ENCODE data around the gene POMT1. TPM values are rescaled to one million over a fixed set of nuclear protein-coding genes. Genes with fewer than 3 reads are reported as not detected.

POMT1 gene
- polyA plus RNA-seq, 1 donor from 2014 or later = 5.1 TPM

- H3K27me3 Mint-ChIP-seq = no peaks in the 10 kb centered on the region
- peaks cover 0 to 1% (median 0%) of the 10 kb centered on the region in 3 donors for H3K4me1 Mint-ChIP-seq
- H3K9me3 Mint-ChIP-seq = no peaks in the 10 kb centered on the region
- H3K4me3 Mint-ChIP-seq = no peak overlapping the region
- peak overlapping the region in 1 of 3 donors; percentile 70 for H3K27ac Mint-ChIP-seq
- peaks cover 5% of the 10 kb centered on the region for H3K36me3 Mint-ChIP-seq
These were observed 19.2 kb upstream of the POMT1 start for GRCh38 chr9:131483319-131484050.

- Mint-ChIP-seq H3K27me3 (no peaks in the 10 kb centered on the region), H3K4me1 (peaks cover 0 to 1% (median 0%) of the 10 kb centered on the region in 3 donors), H3K27ac (peak overlapping the region in 1 of 3 donors; percentile 71), H3K36me3 (peaks cover 5% of the 10 kb centered on the region), H3K4me3 (no peak overlapping the region), H3K9me3 (no peaks in the 10 kb centered on the region)
These were observed 18.7 kb upstream of the POMT1 start for GRCh38 chr9:131484051-131484445.

GRCh38 chr9:131484560-131485185 is 18.0 kb upstream of the POMT1 start:
- no peaks in the 10 kb centered on the region for H3K9me3 Mint-ChIP-seq
- H3K27me3 Mint-ChIP-seq = no peaks in the 10 kb centered on the region
- H3K27ac Mint-ChIP-seq = peak overlapping the region in 1 of 3 donors; percentile 71
- H3K4me1 Mint-ChIP-seq = peaks cover 0 to 1% (median 0%) of the 10 kb centered on the region in 3 donors
- no peak overlapping the region for H3K4me3 Mint-ChIP-seq
- H3K36me3 Mint-ChIP-seq = peaks cover 5% of the 10 kb centered on the region

- H3K27me3 Mint-ChIP-seq = no peaks in the 10 kb centered on the region
- peak overlapping the region in 1 of 3 donors; percentile 71 for H3K27ac Mint-ChIP-seq
- H3K36me3 Mint-ChIP-seq = peaks cover 5% of the 10 kb centered on the region
- H3K4me3 Mint-ChIP-seq = no peak overlapping the region
- H3K9me3 Mint-ChIP-seq = no peaks in the 10 kb centered on the region
- H3K4me1 Mint-ChIP-seq = peaks cover 0 to 4% (median 0%) of the 10 kb centered on the region in 3 donors
These were observed 17.5 kb upstream of the POMT1 start for GRCh38 chr9:131485206-131485605.

- H3K27me3 Mint-ChIP-seq = no peaks in the 10 kb centered on the region
- peaks cover 0 to 4% (median 0%) of the 10 kb centered on the region in 3 donors for H3K4me1 Mint-ChIP-seq
- H3K36me3 Mint-ChIP-seq = peaks cover 5% of the 10 kb centered on the region
- H3K27ac Mint-ChIP-seq = no peak overlapping the region
- H3K4me3 Mint-ChIP-seq = no peak overlapping the region
- H3K9me3 Mint-ChIP-seq = no peaks in the 10 kb centered on the region
These were observed 16.8 kb upstream of the POMT1 start for GRCh38 chr9:131485728-131486422.

- Mint-ChIP-seq H3K4me1 (peaks cover 0 to 4% (median 0%) of the 10 kb centered on the region in 3 donors), H3K27ac (no peak overlapping the region), H3K4me3 (no peak overlapping the region), H3K36me3 (peaks cover 3% of the 10 kb centered on the region), H3K27me3 (no peaks in the 10 kb centered on the region), H3K9me3 (no peaks in the 10 kb centered on the region)
These were observed 15.7 kb upstream of the POMT1 start for GRCh38 chr9:131487001-131487400.

- Mint-ChIP-seq H3K27ac (peak overlapping the region in 1 of 3 donors; percentile 53), H3K4me1 (peaks cover 0 to 4% (median 0%) of the 10 kb centered on the region in 3 donors), H3K27me3 (no peaks in the 10 kb centered on the region), H3K4me3 (peak overlapping the region in 1 of 4 donors; percentile 18), H3K36me3 (peaks cover 2% of the 10 kb centered on the region), H3K9me3 (no peaks in the 10 kb centered on the region)
These were observed 15.1 kb upstream of the POMT1 start for GRCh38 chr9:131487621-131488031.

- peaks cover 2% of the 10 kb centered on the region for H3K36me3 Mint-ChIP-seq
- H3K27me3 Mint-ChIP-seq = no peaks in the 10 kb centered on the region
- H3K4me3 Mint-ChIP-seq = no peak overlapping the region
- peak overlapping the region in 2 of 3 donors; percentile 76 to 86 for H3K27ac Mint-ChIP-seq
- peaks cover 0 to 4% (median 0%) of the 10 kb centered on the region in 3 donors for H3K4me1 Mint-ChIP-seq
- no peaks in the 10 kb centered on the region for H3K9me3 Mint-ChIP-seq
These were observed 12.2 kb upstream of the POMT1 start for GRCh38 chr9:131490514-131490913.

GRCh38 chr9:131491001-131491710 is 11.6 kb upstream of the POMT1 start:
- peak overlapping the region in 1 of 4 donors; percentile 21 for H3K4me3 Mint-ChIP-seq
- H3K27me3 Mint-ChIP-seq = no peaks in the 10 kb centered on the region
- peaks cover 2% of the 10 kb centered on the region for H3K36me3 Mint-ChIP-seq
- peak overlapping the region in 1 of 3 donors; percentile 31 for H3K27ac Mint-ChIP-seq
- H3K9me3 Mint-ChIP-seq = no peaks in the 10 kb centered on the region
- peaks cover 0 to 4% (median 0%) of the 10 kb centered on the region in 3 donors for H3K4me1 Mint-ChIP-seq

- H3K9me3 Mint-ChIP-seq = no peaks in the 10 kb centered on the region
- peaks cover 0 to 3% (median 0%) of the 10 kb centered on the region in 3 donors for H3K4me1 Mint-ChIP-seq
- H3K27me3 Mint-ChIP-seq = no peaks in the 10 kb centered on the region
- no peaks in the 10 kb centered on the region for H3K36me3 Mint-ChIP-seq
- no peak overlapping the region for H3K27ac Mint-ChIP-seq
- no peak overlapping the region for H3K4me3 Mint-ChIP-seq
These were observed 10.6 kb upstream of the POMT1 start for GRCh38 chr9:131492070-131492469.

GRCh38 chr9:131494296-131494870 is 8.3 kb upstream of the POMT1 start:
- H3K36me3 Mint-ChIP-seq = no peaks in the 10 kb centered on the region
- H3K9me3 Mint-ChIP-seq = no peaks in the 10 kb centered on the region
- H3K27ac Mint-ChIP-seq = no peak overlapping the region
- no peaks in the 10 kb centered on the region for H3K27me3 Mint-ChIP-seq
- no peak overlapping the region for H3K4me3 Mint-ChIP-seq
- H3K4me1 Mint-ChIP-seq = peaks cover 0 to 3% (median 0%) of the 10 kb centered on the region in 3 donors

GRCh38 chr9:131495785-131496184 is 6.9 kb upstream of the POMT1 start:
- no peaks in the 10 kb centered on the region for H3K36me3 Mint-ChIP-seq
- no peaks in the 10 kb centered on the region for H3K9me3 Mint-ChIP-seq
- H3K27ac Mint-ChIP-seq = no peak overlapping the region
- H3K4me3 Mint-ChIP-seq = no peak overlapping the region
- H3K4me1 Mint-ChIP-seq = peaks cover 0 to 2% (median 0%) of the 10 kb centered on the region in 3 donors
- H3K27me3 Mint-ChIP-seq = no peaks in the 10 kb centered on the region

GRCh38 chr9:131496844-131497405 is 5.8 kb upstream of the POMT1 start:
- peak overlapping the region in 2 of 3 donors; percentile 3 to 72 for H3K27ac Mint-ChIP-seq
- H3K4me1 Mint-ChIP-seq = peaks cover 4 to 5% (median 5%) of the 10 kb centered on the region in 3 donors
- H3K27me3 Mint-ChIP-seq = no peaks in the 10 kb centered on the region
- no peaks in the 10 kb centered on the region for H3K9me3 Mint-ChIP-seq
- peak overlapping the region in 1 of 4 donors; percentile 40 for H3K4me3 Mint-ChIP-seq
- no peaks in the 10 kb centered on the region for H3K36me3 Mint-ChIP-seq

GRCh38 chr9:131499254-131499767 is 3.4 kb upstream of the POMT1 start:
- H3K27me3 Mint-ChIP-seq = no peaks in the 10 kb centered on the region
- peak overlapping the region in 2 of 3 donors; percentile 77 to 79 for H3K27ac Mint-ChIP-seq
- H3K4me1 Mint-ChIP-seq = peaks cover 9 to 16% (median 13%) of the 10 kb centered on the region in 3 donors
- no peaks in the 10 kb centered on the region for H3K9me3 Mint-ChIP-seq
- no peaks in the 10 kb centered on the region for H3K36me3 Mint-ChIP-seq
- peak overlapping the region in 1 of 4 donors; percentile 90 for H3K4me3 Mint-ChIP-seq

All from IgD-negative memory B cell (primary cell).